HepG2 (cell line): ENCODE data around the gene PARN. TPM values are rescaled to one million over a fixed set of nuclear protein-coding genes. Genes with fewer than 3 reads are reported as not detected.
A peak's percentile ranks its signal among the peaks of the same experiment; 100 is the strongest.

Experiments
- CEBPG ChIP-seq: IDR thresholded peaks from 2 replicates; pipeline ENCODE4 v1.6.1; 2016
- ELF1 ChIP-seq: sonication (generic); formaldehyde crosslinking; IDR thresholded peaks from 2 replicates; pipeline ENCODE4 v1.4.0; 2020; ENCODE audit warnings: missing genetic modification reagents
- KDM5A ChIP-seq: fragments of 200-600 bp; sonication (generic); IDR thresholded peaks from 2 replicates; pipeline ENCODE4 v1.7.0; 2018; ENCODE audit warnings: antibody characterized with exemption, mild to moderate bottlenecking, low read length, borderline replicate concordance
- KLF12 ChIP-seq: sonication (generic); formaldehyde crosslinking; IDR thresholded peaks from 2 replicates; pipeline ENCODE4 v1.4.0; 2020; ENCODE audit warnings: missing genetic modification reagents, borderline replicate concordance
- NFKB2 ChIP-seq: sonication (generic); formaldehyde crosslinking; IDR thresholded peaks from 2 replicates; pipeline ENCODE4 v1.4.0; 2020; ENCODE audit warnings: missing genetic modification reagents, borderline replicate concordance
- RFX5 ChIP-seq: IDR thresholded peaks from 2 replicates; pipeline ENCODE4 v1.6.1; 2011; ENCODE audit warnings: low read depth, low read length, improper control_type of control experiment
- SNAI1 ChIP-seq: sonication (generic); formaldehyde crosslinking; IDR thresholded peaks from 2 replicates; pipeline ENCODE4 v1.5.0; 2020; ENCODE audit warnings: mild to moderate bottlenecking, missing genetic modification reagents, borderline replicate concordance
- SOX5 ChIP-seq: IDR thresholded peaks from 2 replicates; pipeline ENCODE4 v1.6.1; 2016; ENCODE audit warnings: borderline replicate concordance
- SOX6 ChIP-seq, 2 experiments: fragments of 450-650 bp in 1 of 2; sonication (generic) in 1 of 2; formaldehyde crosslinking in 1 of 2; IDR thresholded peaks; 2 replicates each; pipeline versions ENCODE4 v1.4.0 to v1.6.1; 2017 to 2020; ENCODE audit warnings: antibody characterized with exemption in 1 of 2, mild to moderate bottlenecking in 1 of 2, missing genetic modification reagents in 1 of 2
- YEATS2 ChIP-seq: sonication (generic); formaldehyde crosslinking; IDR thresholded peaks from 2 replicates; pipeline ENCODE4 v1.4.0; 2020; ENCODE audit warnings: missing genetic modification reagents, borderline replicate concordance
- ZBTB40 ChIP-seq, 2 experiments: fragments of 450-650 bp in 1 of 2; sonication (generic) in 1 of 2; formaldehyde crosslinking in 1 of 2; IDR thresholded peaks; 2 replicates each; pipeline versions ENCODE4 v1.6.1 to v1.8.0; 2016 to 2022; ENCODE audit warnings: antibody characterized with exemption in 1 of 2, mild to moderate bottlenecking in 1 of 2, missing genetic modification reagents in 1 of 2
- ZFAT ChIP-seq: sonication (generic); formaldehyde crosslinking; conservative IDR thresholded peaks from 2 replicates; pipeline ENCODE4 v1.8.1; 2023; ENCODE audit warnings: missing genetic modification reagents, inconsistent platforms
- ZNF101 ChIP-seq: sonication (generic); formaldehyde crosslinking; IDR thresholded peaks from 2 replicates; pipeline ENCODE4 v1.4.0; 2020; ENCODE audit warnings: mild to moderate bottlenecking, low read depth, missing genetic modification reagents, borderline replicate concordance
- ZNF501 ChIP-seq: sonication (generic); formaldehyde crosslinking; IDR thresholded peaks from 2 replicates; pipeline ENCODE4 v1.5.1; 2020; ENCODE audit warnings: mild to moderate bottlenecking, moderate library complexity, missing genetic modification reagents
- ZNF580 ChIP-seq: IDR thresholded peaks from 2 replicates; pipeline ENCODE4 v1.6.1; 2016; ENCODE audit warnings: low read depth, borderline replicate concordance
- ZNF589 ChIP-seq: sonication (generic); formaldehyde crosslinking; conservative IDR thresholded peaks from 2 replicates; pipeline ENCODE4 v1.8.0; 2022; ENCODE audit warnings: mild to moderate bottlenecking, moderate library complexity, missing genetic modification reagents
- ZNF790 ChIP-seq: sonication (generic); formaldehyde crosslinking; IDR thresholded peaks from 2 replicates; pipeline ENCODE4 v1.8.0; 2022; ENCODE audit warnings: missing genetic modification reagents, mild to moderate bottlenecking, borderline replicate concordance
- ZSCAN31 ChIP-seq: sonication (generic); formaldehyde crosslinking; IDR thresholded peaks from 2 replicates; pipeline ENCODE4 v1.5.0; 2020; ENCODE audit warnings: low read depth, mild to moderate bottlenecking, missing genetic modification reagents
- polyA plus RNA-seq, 8 experiments: library from polyadenylated mRNA; depleted of rRNA in 3 of 8; stranded (reverse) in 7 of 8; unstranded in 1 of 8; fragments of >200 nt; fragmentation: Illumina TruSeq in 4 of 8; extraction: Trizol in 4 of 8; gene quantifications; 2 replicates each; pipeline versions ENCODE4 v1.2.1 to v1.2.3, GENCODE V29; 2011 to 2016; ENCODE audit warnings: low read depth in 4 of 8, missing spikeins in 1 of 8, mixed read lengths in 1 of 8; ENCODE audit not compliant: insufficient read depth in 1 of 8
- total RNA-seq, 5 experiments: library from RNA; depleted of rRNA; stranded (reverse); fragments of >200 nt; fragmentation: Illumina TruSeq; extraction: Trizol; gene quantifications; 2 replicates each; pipeline ENCODE4 v1.2.3, GENCODE V29; 2016; ENCODE audit warnings: low read depth in 1 of 5
- TF ChIP-seq, protein P1 (sequence below): sonication (generic); formaldehyde crosslinking; IDR thresholded peaks from 2 replicates; pipeline ENCODE4 v1.5.1; 2020; ENCODE audit warnings: missing genetic modification reagents, mild to moderate bottlenecking, borderline replicate concordance

The PARN gene
- total and polyA plus RNA-seq, 2 of the 13 experiments (the other 11 are each of a cell fraction or from before 2014, with no cell fraction given), result 13.3 to 47.6 TPM

- no peak for TF ChIP-seq ZBTB40 (IDR thresholded peaks at IDR 0.05)
- TF ChIP-seq ZBTB40 (CRISPR knock-in tag; IDR thresholded peaks at IDR 0.05), result peak; percentile 89
- peak; percentile 95; the same call in 1 of the 2 replicates for TF ChIP-seq ZSCAN31 (CRISPR knock-in tag)
- TF ChIP-seq RFX5, result no peak
- peak; percentile 63; the same call in 1 of the 2 replicates for TF ChIP-seq SOX5 (CRISPR knock-in tag)
- peak; percentile 98 for TF ChIP-seq ZNF790 (CRISPR knock-in tag)
- peak; percentile 92 for TF ChIP-seq YEATS2 (CRISPR knock-in tag)
- peak; percentile 89; the same call in 1 of the 2 replicates for TF ChIP-seq ZNF501
- peak; percentile 91 for TF ChIP-seq CEBPG (CRISPR knock-in tag)
- no peak for TF ChIP-seq SOX6 (IDR thresholded peaks at IDR 0.05)
- peak; percentile 78 for TF ChIP-seq SOX6 (CRISPR knock-in tag; IDR thresholded peaks at IDR 0.05)
- peak; percentile 97 for TF ChIP-seq ELF1 (CRISPR knock-in tag)
- 0 out of 2 replicates have a peak, but pooled peaks have one; percentile 18 for TF ChIP-seq ZNF589 (CRISPR knock-in tag)
- TF ChIP-seq ZFAT (CRISPR knock-in tag), result peak; percentile 75
- TF ChIP-seq KDM5A, result peak; percentile 81
- peak; percentile 93 for TF ChIP-seq SNAI1 (CRISPR knock-in tag)
- TF ChIP-seq, protein P1, sequence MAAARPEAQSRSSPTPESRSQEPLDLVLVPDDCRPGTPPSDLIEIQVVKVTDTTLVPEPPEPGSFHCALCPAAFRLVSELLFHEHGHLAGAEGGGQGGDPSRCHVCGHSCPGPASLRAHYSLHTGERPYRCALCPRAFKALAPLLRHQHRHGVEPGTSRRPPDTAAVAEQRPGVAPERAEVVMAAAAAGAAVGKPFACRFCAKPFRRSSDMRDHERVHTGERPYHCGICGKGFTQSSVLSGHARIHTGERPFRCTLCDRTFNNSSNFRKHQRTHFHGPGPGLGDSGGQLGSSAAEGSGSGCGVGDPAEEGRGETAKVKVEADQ, result peak; percentile 97
- TF ChIP-seq ZNF580 (CRISPR knock-in tag), result peak; percentile 76; the same call in 1 of the 2 replicates
- peak; percentile 97 for TF ChIP-seq NFKB2 (CRISPR knock-in tag)
- no peak for TF ChIP-seq ZNF101
- TF ChIP-seq KLF12 (CRISPR knock-in tag), result peak; percentile 65; the same call in 1 of the 2 replicates
Measured at GRCh38 chr16:14629919-14630619, at the start of gene PARN (continued).
